Measurements from ENCODE around the gene INIP.

GRCh38 chr9:112719241-112719691 lies 1.3 kb upstream of the INIP start:
- TF ChIP-seq CTCF (IDR thresholded peaks at IDR 0.05; ENCODE audit: insufficient read depth, low read length): no peak
- no peak for TF ChIP-seq SPI1 (IDR thresholded peaks at IDR 0.05; ENCODE audit: borderline replicate concordance, low read depth)
- no peak for TF ChIP-seq POLR2AphosphoS5 (IDR thresholded peaks at IDR 0.05; ENCODE audit: low read depth)
- TF ChIP-seq GABPA (IDR thresholded peaks at IDR 0.05; ENCODE audit: low read depth): no peak

Measured in HL-60 (cell line).